ENCODE results near the gene PSMD10.
A peak's percentile ranks its signal among the peaks of the same experiment; 100 is the strongest.

Gene PSMD10

DNA sequence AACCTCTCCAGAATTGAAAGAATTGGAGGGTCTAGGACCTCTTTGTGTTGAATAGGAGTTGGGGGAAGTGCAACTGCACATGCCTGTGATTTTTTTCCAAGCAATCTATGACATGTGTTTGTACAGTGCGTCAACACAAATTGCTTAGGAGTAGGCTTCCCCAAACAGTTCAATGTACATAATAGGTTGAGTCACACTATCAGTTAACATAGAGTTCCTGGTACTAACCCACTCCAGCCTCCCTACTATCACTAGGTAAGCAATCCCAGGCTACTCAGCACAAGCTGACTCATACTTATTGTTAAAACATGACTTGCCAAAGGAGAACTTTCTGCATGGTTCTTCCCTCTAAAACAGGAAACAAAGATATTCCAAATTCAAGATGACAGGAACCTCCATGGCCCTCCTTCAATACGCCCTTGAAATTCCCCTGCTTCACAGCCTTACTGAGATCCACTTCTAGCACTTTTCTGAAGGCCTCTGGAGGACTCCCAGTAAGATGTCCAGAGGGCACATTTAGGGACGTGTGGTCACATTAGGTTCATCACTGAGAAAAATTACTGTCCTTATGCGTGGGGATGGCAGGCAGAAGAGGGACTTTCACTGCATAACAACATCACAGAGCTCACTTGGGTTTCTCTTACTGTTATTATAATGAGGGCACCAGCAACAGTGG, 54.9 kb downstream of the PSMD10 start:
- no peaks in the 10 kb centered on the region for H3K36me3 ChIP-seq (ENCODE audit: control insufficient read depth, insufficient read depth, low read length)
- H3K9ac ChIP-seq (ENCODE audit: low read depth, low read length), result no peak overlapping the region
- peaks cover 3% of the 10 kb centered on the region; the same call in 1 of the 2 replicates for H3K27me3 ChIP-seq (ENCODE audit: control insufficient read depth, insufficient read depth, low read length)
- peaks cover 5% of the 10 kb centered on the region for H3K4me1 ChIP-seq (ENCODE audit: control insufficient read depth, insufficient read depth, low read length)
- H3K4me3 ChIP-seq (ENCODE audit: low read depth, low read length), result no peak overlapping the region
- no peaks in the 10 kb centered on the region for H3K9me3 ChIP-seq (ENCODE audit: control insufficient read depth, insufficient read depth, low read length)
- H3K27ac ChIP-seq (ENCODE audit: low read depth, low read length), result peak overlapping the region; percentile 14

DNA sequence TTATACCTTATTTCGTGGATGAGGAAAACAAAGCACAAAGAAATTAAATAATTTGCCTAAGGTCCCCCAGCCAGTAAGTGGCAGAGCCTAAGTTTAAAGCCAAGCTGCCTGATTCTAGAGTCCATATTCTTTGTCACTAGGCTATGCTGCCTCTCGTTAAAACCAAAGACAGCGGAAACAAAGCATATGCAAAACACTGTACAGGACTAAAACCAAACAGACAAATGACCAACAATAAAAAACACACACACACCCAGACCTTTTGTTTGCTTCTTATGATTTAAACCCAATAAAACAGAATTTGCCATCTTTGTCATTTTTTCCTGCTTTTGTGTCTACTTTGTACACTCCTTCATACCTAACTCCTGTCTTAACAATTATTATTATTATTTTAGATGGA, 56.6 kb downstream of the PSMD10 start:
- Histone ChIP-seq H3K36me3 (ENCODE audit: control insufficient read depth, insufficient read depth, low read length) (no peaks in the 10 kb centered on the region), H3K9me3 (ENCODE audit: control insufficient read depth, insufficient read depth, low read length) (no peaks in the 10 kb centered on the region), H3K27ac (ENCODE audit: low read depth, low read length) (no peak overlapping the region), H3K4me3 (ENCODE audit: low read depth, low read length) (no peak overlapping the region), H3K9ac (ENCODE audit: low read depth, low read length) (no peak overlapping the region), H3K27me3 (ENCODE audit: control insufficient read depth, insufficient read depth, low read length) (peaks cover 8% of the 10 kb centered on the region), H3K4me1 (ENCODE audit: control insufficient read depth, insufficient read depth, low read length) (peaks cover 5% of the 10 kb centered on the region)
